NT2/D1 (cell line): ENCODE data around the gene SEC14L1.
"Not testable (repeated sequence)": the region's sequence is repeated elsewhere in the genome, so short reads cannot be mapped to it uniquely, and the experiment has no call there.

Experiments used
- DNase-seq: peaks from one replicate; pipeline ENCODE4 v3.0.0-alpha.2; 2011; ENCODE audit warnings: low read depth, low spot score
- H3K27me3 ChIP-seq: 2 replicates; pipeline ENCODE4 v1.6.0; 2011; ENCODE audit warnings: mild to moderate bottlenecking; ENCODE audit not compliant: insufficient read length, insufficient read depth
- H3K36me3 ChIP-seq: 2 replicates; pipeline ENCODE4 v1.6.1; 2011; ENCODE audit warnings: mild to moderate bottlenecking, low read length, mixed read lengths; ENCODE audit not compliant: insufficient read depth, insufficient read length
- H3K4me1 ChIP-seq: 2 replicates; pipeline ENCODE4 v1.5.1; 2011; ENCODE audit not compliant: insufficient read depth, insufficient read length
- H3K4me3 ChIP-seq: 2 replicates; pipeline ENCODE4 v1.5.1; 2011; ENCODE audit warnings: low read depth; ENCODE audit not compliant: insufficient read length
- H3K9ac ChIP-seq: 2 replicates; pipeline ENCODE4 v1.6.0; 2011; ENCODE audit warnings: low read depth; ENCODE audit not compliant: insufficient read length
- H3K9me3 ChIP-seq: 2 replicates; pipeline ENCODE4 v1.5.1; 2011; ENCODE audit warnings: mild to moderate bottlenecking, low read length; ENCODE audit not compliant: insufficient read depth
- SUZ12 ChIP-seq: IDR thresholded peaks from 2 replicates; pipeline ENCODE4 v1.6.1; 2011; ENCODE audit not compliant: insufficient read length, insufficient read depth; ENCODE audit errors: extremely low read depth
- YY1 ChIP-seq: IDR thresholded peaks from 2 replicates; pipeline ENCODE4 v1.6.1; 2011; ENCODE audit not compliant: insufficient read length, insufficient read depth
- ZNF274 ChIP-seq: IDR thresholded peaks from 2 replicates; pipeline ENCODE4 v1.6.1; 2011; ENCODE audit warnings: mild to moderate bottlenecking, low read depth, low read length

Gene SEC14L1

DNA sequence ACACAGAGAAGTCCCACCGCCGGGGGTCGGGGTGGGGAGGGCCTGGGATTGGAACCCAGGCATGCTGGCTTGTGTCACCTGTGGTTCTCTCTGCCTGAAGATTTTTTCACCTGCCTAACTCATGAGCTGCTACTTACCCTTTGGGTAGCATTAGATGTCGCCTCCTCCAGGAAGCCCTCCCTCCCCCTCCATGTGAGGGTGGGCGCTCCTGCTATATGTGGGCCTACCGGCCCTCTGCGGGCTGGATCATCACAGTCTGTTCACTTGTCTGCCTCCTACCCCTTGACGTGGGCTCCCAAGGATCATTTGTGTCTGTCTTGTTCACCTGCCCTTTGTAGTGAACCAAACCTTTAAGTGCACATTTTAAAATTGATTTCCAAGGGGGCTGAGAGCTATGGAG lies 106.8 kb downstream of the SEC14L1 start:
- H3K27me3 ChIP-seq, result peaks cover 26% of the 10 kb centered on the region
- no peak for TF ChIP-seq ZNF274
- no peak overlapping the region for H3K4me3 ChIP-seq
- no peak overlapping the region for H3K9ac ChIP-seq
- no peaks in the 10 kb centered on the region for H3K4me1 ChIP-seq
- H3K36me3 ChIP-seq, result no peaks in the 10 kb centered on the region
- H3K9me3 ChIP-seq, result no peaks in the 10 kb centered on the region
- no peak for DNase-seq

DNA sequence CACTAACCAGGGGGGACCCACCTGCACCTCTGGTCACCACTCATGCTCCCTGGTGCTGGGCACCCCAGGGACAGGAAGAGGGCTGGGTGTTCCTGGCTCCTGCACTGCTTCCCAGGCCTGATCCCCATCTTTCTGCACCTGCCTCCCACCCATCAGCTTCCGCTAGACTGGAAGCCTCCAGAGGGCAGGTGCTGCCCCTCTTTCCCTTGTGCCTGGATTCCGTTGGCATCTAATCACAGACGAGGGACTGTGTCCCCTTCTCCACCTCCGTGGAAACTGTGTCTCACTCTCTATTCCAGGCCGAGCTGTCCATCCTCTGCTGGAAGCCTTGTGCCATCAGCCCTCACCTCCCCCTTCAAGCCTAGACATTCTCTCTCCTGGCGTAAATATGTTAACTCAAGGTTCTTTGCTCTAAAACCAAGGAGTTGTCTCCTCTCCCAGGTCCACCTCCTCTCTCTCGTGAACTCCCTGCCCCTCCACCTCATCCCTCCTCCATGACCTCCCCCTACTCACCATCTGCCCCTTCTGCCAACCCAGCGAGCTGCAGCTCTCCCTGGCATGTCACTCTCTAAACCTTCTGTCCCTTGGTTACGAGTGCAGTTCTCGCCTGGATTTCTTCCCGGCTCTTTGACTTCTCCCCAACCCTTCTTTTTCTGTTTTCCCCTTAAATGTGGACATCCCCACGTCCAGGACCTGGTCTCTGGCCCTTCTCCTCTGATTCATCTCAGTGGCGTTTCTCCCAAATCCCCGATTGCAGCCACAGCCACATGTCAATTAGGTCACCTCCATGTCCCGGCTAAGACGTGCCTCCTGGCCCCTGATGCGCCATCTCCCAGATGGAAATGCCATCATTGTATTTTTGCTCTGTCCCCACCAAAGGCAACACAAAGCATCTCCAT lies 107.7 kb downstream of the SEC14L1 start:
- Histone ChIP-seq H3K4me3 (no peak overlapping the region), H3K9me3 (no peaks in the 10 kb centered on the region), H3K9ac (no peak overlapping the region), H3K36me3 (no peaks in the 10 kb centered on the region), H3K4me1 (no peaks in the 10 kb centered on the region), H3K27me3 (peaks cover 26% of the 10 kb centered on the region)
- DNase-seq, result no peak
- no peak for TF ChIP-seq ZNF274
- no peak for TF ChIP-seq SUZ12
- TF ChIP-seq YY1, result no peak

DNA sequence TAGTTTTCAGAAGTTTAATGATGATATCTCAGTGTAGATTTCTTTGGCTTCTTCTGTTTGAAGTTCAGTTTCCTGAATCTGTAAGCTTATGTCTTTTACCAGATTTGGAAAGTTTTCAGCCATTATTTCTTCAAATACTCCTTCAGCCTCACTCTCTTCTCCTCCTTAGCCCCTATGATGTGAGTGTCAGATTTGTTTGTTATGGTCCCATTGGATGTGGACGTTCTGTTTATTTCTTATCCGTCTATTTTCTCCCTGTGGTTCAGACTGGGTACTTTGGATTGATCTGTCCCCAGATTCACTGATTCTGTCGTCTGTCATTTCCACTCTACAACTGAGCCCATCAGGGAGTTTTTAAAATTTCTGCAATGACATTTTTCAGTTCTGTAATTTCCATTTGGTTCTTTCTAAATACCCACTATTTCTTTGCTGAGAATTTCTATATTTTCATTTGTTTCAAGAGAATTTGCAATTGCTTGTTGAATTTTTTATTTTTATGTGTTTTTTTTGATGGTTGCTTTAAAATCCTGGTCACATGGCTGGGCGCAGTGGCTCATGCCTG lies 110.9 kb downstream of the SEC14L1 start:
- Histone ChIP-seq H3K9ac (no peak overlapping the region), H3K4me1 (peaks cover 15% of the 10 kb centered on the region), H3K9me3 (no peaks in the 10 kb centered on the region), H3K36me3 (no peaks in the 10 kb centered on the region), H3K27me3 (peaks cover 24% of the 10 kb centered on the region), H3K4me3 (no peak overlapping the region)
- no peak for DNase-seq
- TF ChIP-seq ZNF274 (no peak), YY1 (no peak), SUZ12 (no peak)

DNA sequence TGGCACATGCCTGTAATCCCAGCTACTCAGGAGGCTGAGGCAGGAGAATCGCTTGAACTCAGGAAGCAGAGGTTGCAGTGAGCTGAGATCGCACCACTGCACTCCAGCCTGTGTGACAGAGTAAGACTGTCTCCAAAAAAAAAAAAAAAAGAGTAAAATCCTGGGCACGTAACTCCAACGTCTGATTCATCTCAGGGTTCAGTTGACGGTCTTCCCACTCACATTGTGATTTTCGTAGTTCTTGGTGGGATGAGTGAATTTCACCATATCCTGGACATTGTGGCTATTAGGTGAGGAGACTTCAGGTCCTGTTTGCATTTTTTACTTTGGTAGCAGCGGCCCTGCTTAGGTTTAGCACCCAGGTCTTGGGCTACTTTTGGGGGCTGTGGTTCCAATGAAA lies 111.5 kb downstream of the SEC14L1 start:
- Histone ChIP-seq H3K4me1 (peaks cover 15% of the 10 kb centered on the region), H3K27me3 (peaks cover 22% of the 10 kb centered on the region)
- H3K36me3 ChIP-seq, H3K4me3 ChIP-seq, H3K9ac ChIP-seq, DNase-seq, H3K9me3 ChIP-seq: not testable (repeated sequence)

DNA sequence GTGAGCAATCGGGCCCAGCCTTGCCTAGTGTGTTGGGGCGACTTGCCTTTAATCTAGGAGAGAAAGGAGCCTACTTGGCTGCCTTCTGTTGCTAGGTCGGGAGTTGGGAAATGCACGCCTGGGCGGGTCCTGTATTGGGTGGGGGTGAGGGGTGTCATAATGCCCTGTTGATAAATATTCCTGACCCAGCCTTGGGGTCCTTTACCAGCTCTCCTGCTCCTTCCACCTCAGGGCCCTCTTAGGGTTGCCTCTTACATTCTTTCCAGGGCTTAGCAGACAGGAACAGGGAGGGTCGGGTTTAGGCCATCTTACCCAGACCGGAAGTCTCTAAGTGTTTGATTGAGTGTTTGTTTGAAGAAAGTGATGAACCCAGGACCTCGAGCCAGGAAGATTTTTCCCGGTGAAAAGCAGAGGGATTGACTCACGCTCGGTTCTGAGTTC lies 112.9 kb downstream of the SEC14L1 start:
- Histone ChIP-seq H3K9ac (no peak overlapping the region), H3K9me3 (no peaks in the 10 kb centered on the region), H3K4me3 (no peak overlapping the region), H3K36me3 (no peaks in the 10 kb centered on the region), H3K4me1 (peaks cover 18% of the 10 kb centered on the region), H3K27me3 (peaks cover 9% of the 10 kb centered on the region)
- TF ChIP-seq SUZ12, result no peak
- no peak for DNase-seq

DNA sequence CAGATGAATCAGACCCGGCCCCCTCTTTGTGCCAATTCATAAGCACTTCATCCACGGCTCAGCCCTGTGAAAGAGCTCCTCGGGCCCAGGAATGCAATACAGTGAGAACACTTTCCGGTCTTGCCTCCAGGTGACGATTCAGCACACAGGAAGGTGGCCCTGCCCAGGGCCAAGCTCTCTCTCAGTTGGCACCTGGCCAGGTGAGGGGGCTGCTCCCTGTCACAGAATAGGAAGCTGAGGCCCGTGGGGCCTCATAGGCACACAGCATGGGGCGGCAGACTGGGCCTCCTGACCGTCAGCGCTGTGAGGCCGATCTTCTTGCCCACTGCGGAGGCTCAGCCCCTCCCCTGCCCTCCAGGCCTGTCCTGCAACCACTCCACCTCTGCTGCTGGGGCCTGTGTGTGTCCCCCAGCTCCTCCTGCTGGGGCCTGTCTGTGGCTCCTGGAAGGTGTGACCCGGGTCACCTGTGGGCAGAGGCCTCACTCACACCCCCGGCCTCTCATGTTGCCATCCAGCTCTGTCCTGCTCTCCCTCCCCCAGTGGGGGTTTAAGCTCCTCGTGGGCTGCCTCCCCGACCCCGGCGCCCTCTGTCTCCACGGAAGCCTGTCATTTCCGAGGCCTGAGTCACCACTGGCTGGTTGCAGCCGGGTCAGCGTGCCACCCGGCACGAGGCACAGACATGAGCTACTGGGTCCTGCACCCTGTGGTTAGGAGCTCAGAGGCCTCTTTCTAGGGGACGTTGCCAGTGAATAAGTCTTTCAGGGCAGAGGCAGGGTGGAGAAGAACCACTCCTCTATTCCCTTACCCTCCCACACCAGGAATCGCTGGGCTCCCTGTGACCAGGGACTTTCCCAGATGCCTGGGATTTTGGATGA lies 114.4 kb downstream of the SEC14L1 start:
- no peaks in the 10 kb centered on the region for H3K27me3 ChIP-seq
- H3K4me1 ChIP-seq, result peaks cover 18% of the 10 kb centered on the region
- H3K36me3 ChIP-seq, result no peaks in the 10 kb centered on the region
- no peak for DNase-seq
- H3K4me3 ChIP-seq, result no peak overlapping the region
- H3K9ac ChIP-seq, result peak overlapping the region; percentile 29
- TF ChIP-seq YY1, result no peak
- no peak for TF ChIP-seq ZNF274
- TF ChIP-seq SUZ12, result no peak
- H3K9me3 ChIP-seq, result no peaks in the 10 kb centered on the region

DNA sequence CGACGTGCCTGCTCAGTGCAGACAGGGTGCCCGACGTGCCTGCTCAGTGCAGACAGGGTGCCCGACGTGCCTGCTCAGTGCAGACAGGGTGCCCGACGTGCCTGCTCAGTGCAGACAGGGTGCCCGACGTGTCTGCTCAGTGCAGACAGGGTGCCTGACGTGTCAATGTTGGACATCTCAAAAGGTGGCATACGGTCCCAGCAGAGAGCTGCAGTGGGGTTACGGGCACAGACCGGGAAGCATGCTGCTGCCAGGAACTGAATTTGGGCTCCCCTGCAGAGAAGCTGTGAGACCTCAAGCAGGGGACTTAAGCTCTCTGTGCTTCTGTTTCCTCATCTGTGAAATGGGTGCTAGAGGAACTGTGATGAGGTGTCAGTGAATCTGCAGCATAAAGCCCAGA lies 115.2 kb downstream of the SEC14L1 start:
- not testable (repeated sequence) for DNase-seq, H3K27me3 ChIP-seq
- peak overlapping the region; percentile 44 for H3K9ac ChIP-seq

More for the DNA sequence above, 115.2 kb downstream of the SEC14L1 start:
- H3K36me3 ChIP-seq, H3K4me3 ChIP-seq, H3K9me3 ChIP-seq: not testable (repeated sequence)
- peaks cover 18% of the 10 kb centered on the region for H3K4me1 ChIP-seq
